Measurements from ENCODE around the gene ATG9A. TPM values are rescaled to one million over a fixed set of nuclear protein-coding genes. Genes with fewer than 3 reads are reported as not detected.

The ATG9A gene
- total and polyA plus RNA-seq, 2 of the 8 experiments (the other 6 are each of a cell fraction or from before 2014, with no cell fraction given): 43.6 to 66.8 TPM

DNA sequence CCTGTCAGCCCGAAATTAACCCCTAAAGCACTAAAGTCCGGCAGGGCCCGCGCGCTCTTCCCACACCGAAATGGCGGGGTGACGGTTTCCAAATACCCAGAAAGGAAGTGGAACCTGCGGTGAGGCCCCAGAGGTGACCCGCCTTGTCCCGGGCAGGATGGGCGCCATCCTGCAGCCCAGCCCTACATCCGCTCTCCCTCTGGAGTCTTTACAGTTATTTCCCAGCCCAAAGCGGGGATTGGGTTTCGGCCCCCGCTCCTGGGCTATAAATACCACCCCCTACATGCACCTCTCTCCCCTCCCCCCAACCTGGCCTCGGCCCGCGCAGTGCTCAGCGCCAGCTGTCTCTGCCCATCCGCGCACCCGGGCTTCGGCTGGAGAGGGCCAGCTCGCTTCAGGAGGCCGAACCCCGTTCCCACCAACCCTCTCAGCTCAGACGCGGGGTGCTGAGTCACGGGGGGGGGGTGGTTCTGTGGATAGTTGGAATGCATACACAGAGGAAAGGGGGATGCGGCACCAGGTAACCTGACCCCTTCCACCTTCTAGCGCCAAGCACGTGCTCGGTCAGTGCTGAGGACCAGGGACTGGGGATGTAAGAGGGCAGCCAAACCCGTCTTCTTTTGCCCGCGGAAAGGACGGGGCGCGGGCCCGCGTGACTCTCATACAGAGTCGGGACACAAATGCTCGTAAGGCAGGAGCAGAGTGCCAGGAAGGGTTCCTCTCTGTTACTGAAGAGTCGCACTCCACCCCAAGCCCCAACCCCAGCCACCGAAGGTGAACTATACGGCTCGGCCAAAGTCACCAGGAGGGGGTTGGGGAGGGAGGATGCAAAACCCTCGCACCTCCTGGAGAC is 23.7 kb upstream of the ATG9A start, which contains the start of gene TUBA4B (continued):
- TF ChIP-seq SIX5 (IDR thresholded peaks at IDR 0.05; ENCODE audit: low read depth, low read length) (no peak), POLR2AphosphoS5 (IDR thresholded peaks at IDR 0.05; ENCODE audit: low read depth, low read length) (no peak; the same call in 1 of the 2 replicates), KDM1A (IDR thresholded peaks at IDR 0.05; ENCODE audit: borderline replicate concordance, low read length) (peak; percentile 57; the same call in 1 of the 2 replicates)
